ENCODE measurements around the gene ZBTB17.

DNA sequence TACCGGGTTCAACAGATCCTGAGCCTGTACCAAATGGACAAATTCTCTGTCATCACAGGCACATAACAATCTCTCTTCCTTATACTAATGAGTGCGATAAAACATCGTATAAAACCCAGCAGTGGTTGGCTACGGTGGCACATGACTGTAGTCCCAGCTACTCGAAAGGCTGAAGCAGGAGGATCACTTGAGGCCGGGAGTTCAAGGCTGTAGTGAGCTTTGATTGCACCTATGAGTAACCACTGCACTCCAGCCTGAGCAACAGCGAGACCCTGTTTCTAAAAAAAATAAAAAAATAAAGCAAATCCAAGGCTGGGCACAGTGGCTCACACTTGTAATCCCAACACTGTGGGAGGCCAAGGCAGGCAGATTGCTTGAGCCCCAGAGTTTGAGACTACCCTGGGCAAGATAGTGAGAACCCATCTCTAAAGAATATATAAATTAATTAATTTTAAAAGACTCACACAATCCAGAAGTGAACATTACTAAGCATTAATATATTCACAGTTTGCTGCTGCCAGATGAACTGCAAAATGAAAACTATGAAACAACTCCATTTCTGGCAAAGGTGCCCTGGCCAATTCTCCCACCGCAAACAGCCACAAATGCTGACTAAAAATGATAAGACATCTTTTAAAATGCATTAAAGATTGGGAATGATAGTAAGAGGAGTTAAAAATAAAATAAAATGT lies 13.1 kb downstream of the ZBTB17 start:
- TF ChIP-seq HOXB6 (CRISPR knock-in tag; IDR thresholded peaks at IDR 0.05; ENCODE audit: borderline replicate concordance) (no peak), ZNF274 (IDR thresholded peaks at IDR 0.05; ENCODE audit: borderline replicate concordance, low read depth, low read length) (no peak), POLR2A (conservative IDR thresholded peaks at IDR 0.05) (no peak), AFF4 (CRISPR knock-in tag; IDR thresholded peaks at IDR 0.05) (no peak), YY1 (IDR thresholded peaks at IDR 0.05; ENCODE audit: borderline replicate concordance in 1 of 3, control insufficient read depth in 1 of 3, extremely low read depth in 1 of 3, insufficient read depth in 3 of 3, insufficient read length in 1 of 3, insufficient replicate concordance in 2 of 3, low read depth in 1 of 3, low read length in 2 of 3) (no peak), CTCF (IDR thresholded peaks at IDR 0.05 in 2 of 3, conservative IDR thresholded peaks at IDR 0.05 in 1 of 3; ENCODE audit: insufficient read depth in 2 of 3, low read depth in 1 of 3, low read length in 3 of 3) (no peak), MAFK (IDR thresholded peaks at IDR 0.05; ENCODE audit: low read length) (no peak), PHF8 (IDR thresholded peaks at IDR 0.05; ENCODE audit: borderline replicate concordance, low read length) (no peak), MYBL2 (IDR thresholded peaks at IDR 0.05; ENCODE audit: low read depth) (no peak), MYBL2 (CRISPR knock-in tag; IDR thresholded peaks at IDR 0.05; ENCODE audit: borderline replicate concordance) (no peak), GABPB2 (CRISPR knock-in tag; conservative IDR thresholded peaks at IDR 0.05) (no peak), PATZ1 (CRISPR knock-in tag; IDR thresholded peaks at IDR 0.05; ENCODE audit: borderline replicate concordance) (no peak)

All from K562 (cell line).